Motor neuron (in vitro differentiated cells): Measurements from ENCODE around the gene C1orf94. TPM values are rescaled to one million over a fixed set of nuclear protein-coding genes. Genes with fewer than 3 reads are reported as not detected.

Source experiments
- ATAC-seq, 8 experiments: fragments of 200-7000 bp; cut with Tn5 transposase; replicated peaks in 6 of 8; 2 replicates each; pipeline ENCODE4 v1.8.0; 2021; ENCODE audit warnings: mild to moderate bottlenecking in 8 of 8, moderate library complexity in 8 of 8
- H3K27ac ChIP-seq, 2 donors: fragments of 250-450 bp; sonication (Bioruptor Pico); 2 replicates each; pipeline ENCODE4 v1.9.0; 2021; ENCODE audit warnings: antibody characterized with exemption in 2 of 2, mild to moderate bottlenecking in 2 of 2, moderate library complexity in 1 of 2
- H3K4me1 ChIP-seq, 2 donors: fragments of 250-450 bp; sonication (Bioruptor Pico); replicated peaks in 1 of 2; 2 replicates each; pipeline ENCODE4 v1.6.1; 2021; ENCODE audit warnings: antibody characterized with exemption in 2 of 2, mild to moderate bottlenecking in 2 of 2, moderate library complexity in 1 of 2
- H3K4me3 ChIP-seq, 5 donors: fragments of 250-450 bp; sonication (Bioruptor Pico); 2 replicates each; pipeline ENCODE4 v1.9.0; 2021; ENCODE audit warnings: antibody characterized with exemption in 5 of 5, mild to moderate bottlenecking in 5 of 5, moderate library complexity in 4 of 5
- WGBS, 10 experiments: fragments of 450-650 bp; shearing (Covaris generic); methylation state at CpG; one replicate each; pipeline ENCODE4 v1.0.0; 2022; 5-methylcytosine and 5-hydroxymethylcytosine counted together
- in situ Hi-C, 9 experiments: fragments of 400-800 bp; cut with MboI; loops; one replicate each; pipeline ENCODE4 v1.15.0; 2021; ENCODE audit warnings: low sequenced_read_pairs in 9 of 9, low pct_unique_long_range_greater_than_20kb in 2 of 9; ENCODE audit not compliant: unreplicated experiment in 9 of 9
- total RNA-seq, 8 experiments: library from RNA; unstranded; fragments of 300-600 nt; gene quantifications; 2 replicates each; pipeline versions ENCODE4 v1.2.3 to v1.2.4, GENCODE V29; 2022

The C1orf94 gene
- total RNA-seq, 8 experiments from 2014 or later: 0.14 to 0.36 (median 0.19) TPM; not detected in 3

- in situ Hi-C loops: no loop called here
- WGBS, 10 experiments: 76 to 100% (median 80%) methylated on average over 1 to 5 of the region's 5 CpGs; no CpG with 5 or more reads in 2 of the 10 experiments
- no peak overlapping the region for H3K4me3 ChIP-seq
- ATAC-seq: no peak
- no peak overlapping the region for H3K27ac ChIP-seq
- peaks cover 0 to 6% of the 10 kb centered on the region in 2 donors for H3K4me1 ChIP-seq
Observed at GRCh38 chr1:34267326-34267725, 90.6 kb downstream of the C1orf94 start.

GRCh38 chr1:34268311-34268954 is 91.7 kb downstream of the C1orf94 start:
- in situ Hi-C loops: no loop called here
- 0 to 26% (median 7%) methylated on average over 1 to 5 of the region's 5 CpGs; no CpG with 5 or more reads in 1 of the 10 experiments for WGBS, 10 experiments
- H3K4me1 ChIP-seq: peaks cover 0 to 6% of the 10 kb centered on the region in 2 donors
- H3K4me3 ChIP-seq: no peak overlapping the region
- ATAC-seq: peak; percentile 82 to 95 (median 90)
- H3K27ac ChIP-seq: peak overlapping the region in 1 of 2 donors; percentile 9

Other genes with a start within 250 kb of the C1orf94 start
- gene CSMD2, start 11.7 kb upstream of the C1orf94 start, total RNA-seq: 10 to 100 TPM in 2 of 8 experiments, 1 to 10 TPM in 4, under 1 TPM in 2; 0.32 to 50.0 (median 1.2) TPM